CD14-positive monocyte (primary cell): ENCODE data around the gene MOB1A. TPM values are rescaled to one million over a fixed set of nuclear protein-coding genes. Genes with fewer than 3 reads are reported as not detected.

ENCODE experiments used
- DNase-seq, 3 donors: peaks; one replicate each; pipeline ENCODE4 v3.0.0-alpha.2; 2011 to 2022
- H2AFZ ChIP-seq: 2 replicates; pipeline ENCODE4 v1.6.0; 2012; ENCODE audit warnings: mild to moderate bottlenecking, low read depth, low read length, inconsistent platforms; ENCODE audit not compliant: insufficient read depth, poor library complexity, severe bottlenecking
- H3K27ac ChIP-seq, 2 donors: 1 replicate in 1 of 2; 2 replicates in 1 of 2; pipeline ENCODE4 v1.5.1; 2012 to 2013; ENCODE audit warnings: low read length in 2 of 2, control low read depth in 1 of 2, inconsistent platforms in 1 of 2, low read depth in 1 of 2, mild to moderate bottlenecking in 1 of 2
- H3K27me3 ChIP-seq, 2 donors: one replicate each; pipeline versions ENCODE4 v1.6.0 to v1.6.1; 2011 to 2013; ENCODE audit warnings: low read length in 2 of 2; ENCODE audit not compliant: control insufficient read depth in 2 of 2, insufficient read depth in 2 of 2
- H3K36me3 ChIP-seq, 2 donors: replicated peaks in 1 of 2; 1 replicate in 1 of 2; 2 replicates in 1 of 2; pipeline versions ENCODE4 v1.5.1 to v1.6.1; 2012 to 2013; ENCODE audit warnings: low read length in 2 of 2, control low read depth in 1 of 2, inconsistent platforms in 1 of 2, mild to moderate bottlenecking in 1 of 2; ENCODE audit not compliant: insufficient read depth in 2 of 2, control insufficient read depth in 1 of 2
- H3K4me1 ChIP-seq, 2 donors: 1 replicate in 1 of 2; 2 replicates in 1 of 2; pipeline versions ENCODE4 v1.5.1 to v1.6.1; 2012 to 2013; ENCODE audit warnings: low read length in 2 of 2, control low read depth in 1 of 2, inconsistent platforms in 1 of 2, mild to moderate bottlenecking in 1 of 2, moderate library complexity in 1 of 2; ENCODE audit not compliant: insufficient read depth in 2 of 2, control insufficient read depth in 1 of 2
- H3K4me2 ChIP-seq: replicated peaks from 2 replicates; pipeline ENCODE3; 2012; ENCODE audit warnings: low read length, moderate library complexity, mild to moderate bottlenecking; ENCODE audit not compliant: poor library complexity, severe bottlenecking; ENCODE audit errors: extremely low read depth
- H3K4me3 ChIP-seq, 3 experiments: fragments of 200-600 bp in 1 of 3; sonication (generic) in 1 of 3; replicated peaks in 1 of 3; 1 replicate in 2 of 3; 2 replicates in 1 of 3; pipeline ENCODE4 v1.5.1; 2011 to 2013; ENCODE audit warnings: low read length in 3 of 3, mild to moderate bottlenecking in 3 of 3, control low read depth in 2 of 3, low read depth in 2 of 3, inconsistent platforms in 1 of 3, moderate library complexity in 1 of 3
- H3K79me2 ChIP-seq: 2 replicates; pipeline ENCODE4 v1.6.0; 2012; ENCODE audit warnings: mild to moderate bottlenecking, control low read depth, inconsistent platforms, low read length, moderate library complexity; ENCODE audit not compliant: insufficient read depth
- H3K9ac ChIP-seq: 2 replicates; pipeline ENCODE4 v1.6.0; 2017; ENCODE audit warnings: low read length, mild to moderate bottlenecking; ENCODE audit not compliant: insufficient read depth, poor library complexity, severe bottlenecking
- H3K9me3 ChIP-seq, 2 donors: replicated peaks in 1 of 2; 1 replicate in 1 of 2; 2 replicates in 1 of 2; pipeline versions ENCODE4 v1.5.1 to v1.6.1; 2012 to 2013; ENCODE audit warnings: low read length in 2 of 2, control low read depth in 1 of 2; ENCODE audit not compliant: control insufficient read depth in 1 of 2, insufficient read depth in 1 of 2
- H4K20me1 ChIP-seq: 2 replicates; pipeline ENCODE4 v1.6.0; 2012; ENCODE audit warnings: mild to moderate bottlenecking, low read length, control low read depth, moderate library complexity; ENCODE audit not compliant: insufficient read depth
- H3K27ac Mint-ChIP-seq, 7 donors: one replicate each; pipeline ENCODE4 v1.8.0; 2020; ENCODE audit warnings: mild to moderate bottlenecking in 7 of 7, mixed read lengths in 7 of 7, moderate library complexity in 6 of 7, inconsistent platforms in 2 of 7
- H3K27me3 Mint-ChIP-seq, 3 donors: one replicate each; pipeline ENCODE4 v1.8.0; 2021 to 2022; ENCODE audit warnings: low read depth in 3 of 3, mild to moderate bottlenecking in 3 of 3, mixed read lengths in 3 of 3, moderate library complexity in 3 of 3, inconsistent platforms in 1 of 3
- H3K36me3 Mint-ChIP-seq, 2 donors: one replicate each; pipeline ENCODE4 v1.8.0; 2020; ENCODE audit warnings: mixed read lengths in 2 of 2, inconsistent platforms in 1 of 2, mild to moderate bottlenecking in 1 of 2
- H3K4me1 Mint-ChIP-seq: one replicate; pipeline ENCODE4 v1.8.0; 2020; ENCODE audit warnings: mild to moderate bottlenecking, mixed read lengths
- H3K4me3 Mint-ChIP-seq, 2 donors: one replicate each; pipeline ENCODE4 v1.8.0; 2020; ENCODE audit warnings: mild to moderate bottlenecking in 2 of 2, mixed read lengths in 2 of 2, moderate library complexity in 1 of 2
- H3K9me3 Mint-ChIP-seq, 7 donors: one replicate each; pipeline ENCODE4 v1.8.0; 2020 to 2022; ENCODE audit warnings: mixed read lengths in 7 of 7, mild to moderate bottlenecking in 6 of 7, moderate library complexity in 6 of 7, inconsistent platforms in 2 of 7
- WGBS: methylation state at CpG from one replicate; pipeline ENCODE4 v1.1.5; 2013; ENCODE audit warnings: missing lambda C conversion rate; ENCODE audit not compliant: insufficient coverage; 5-methylcytosine and 5-hydroxymethylcytosine counted together
- intact Hi-C, 2 donors: fragments of 100-400 bp; cut with micrococcal nuclease; formaldehyde crosslinking; loops; one replicate each; pipeline versions ENCODE4 v1.15.0 to v1.15.1; 2023
- polyA plus RNA-seq, 3 donors: library from polyadenylated mRNA; depleted of rRNA in 1 of 3; unstranded in 2 of 3; stranded (reverse) in 1 of 3; fragments of 300-500 nt in 2 of 3; fragments of >200 nt in 1 of 3; fragmentation: Illumina TruSeq in 2 of 3; gene quantifications; 1 replicate in 2 of 3; 2 replicates in 1 of 3; pipeline ENCODE4 v1.2.3, GENCODE V29; 2012 to 2021
- TF ChIP-seq, protein P1 (sequence below): fragments of 200-600 bp; IDR thresholded peaks from one replicate; pipeline ENCODE4 v1.8.0; 2022; ENCODE audit warnings: antibody characterized with exemption, mild to moderate bottlenecking

Gene MOB1A
- polyA plus RNA-seq, 3 donors: 55.0 to 367 (median 285) TPM

DNA sequence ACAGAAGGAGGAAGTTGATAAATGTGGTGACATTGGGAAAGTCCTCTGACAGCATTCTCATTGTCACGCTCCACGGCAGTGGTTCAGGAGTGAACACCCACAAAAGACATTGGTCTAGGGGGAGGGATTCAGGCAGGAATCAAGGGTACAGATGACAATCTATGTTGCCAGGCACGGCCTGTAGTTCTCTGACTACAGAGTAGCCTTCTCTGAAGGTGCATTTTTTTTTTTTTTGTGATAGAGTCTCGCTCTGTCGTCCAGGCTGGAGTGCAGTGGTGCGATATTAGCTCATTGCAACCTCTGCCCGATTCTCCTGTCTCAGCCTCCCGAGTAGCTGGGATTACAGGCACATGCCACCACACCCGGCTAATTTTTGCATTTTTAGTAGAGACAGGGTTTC lies 7.4 kb upstream of the MOB1A start:
- no peaks in the 10 kb centered on the region for H3K9me3 ChIP-seq
- DNase-seq: peak; percentile 97 to 99 (median 99)
- no peaks in the 10 kb centered on the region for H4K20me1 ChIP-seq
- peaks cover 12% of the 10 kb centered on the region for H3K79me2 ChIP-seq
- peaks cover 0 to 5% (median 0%) of the 10 kb centered on the region in 3 donors for H3K27me3 Mint-ChIP-seq
- H3K9ac ChIP-seq: peak overlapping the region; percentile 75
- TF ChIP-seq, protein P1, sequence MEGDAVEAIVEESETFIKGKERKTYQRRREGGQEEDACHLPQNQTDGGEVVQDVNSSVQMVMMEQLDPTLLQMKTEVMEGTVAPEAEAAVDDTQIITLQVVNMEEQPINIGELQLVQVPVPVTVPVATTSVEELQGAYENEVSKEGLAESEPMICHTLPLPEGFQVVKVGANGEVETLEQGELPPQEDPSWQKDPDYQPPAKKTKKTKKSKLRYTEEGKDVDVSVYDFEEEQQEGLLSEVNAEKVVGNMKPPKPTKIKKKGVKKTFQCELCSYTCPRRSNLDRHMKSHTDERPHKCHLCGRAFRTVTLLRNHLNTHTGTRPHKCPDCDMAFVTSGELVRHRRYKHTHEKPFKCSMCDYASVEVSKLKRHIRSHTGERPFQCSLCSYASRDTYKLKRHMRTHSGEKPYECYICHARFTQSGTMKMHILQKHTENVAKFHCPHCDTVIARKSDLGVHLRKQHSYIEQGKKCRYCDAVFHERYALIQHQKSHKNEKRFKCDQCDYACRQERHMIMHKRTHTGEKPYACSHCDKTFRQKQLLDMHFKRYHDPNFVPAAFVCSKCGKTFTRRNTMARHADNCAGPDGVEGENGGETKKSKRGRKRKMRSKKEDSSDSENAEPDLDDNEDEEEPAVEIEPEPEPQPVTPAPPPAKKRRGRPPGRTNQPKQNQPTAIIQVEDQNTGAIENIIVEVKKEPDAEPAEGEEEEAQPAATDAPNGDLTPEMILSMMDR: no peak
- H3K36me3 ChIP-seq: no peaks in the 10 kb centered on the region
- H3K27me3 ChIP-seq: no peaks in the 10 kb centered on the region
- H3K27ac ChIP-seq: peak overlapping the region; percentile 92 to 97
- peak overlapping the region; percentile 19 for H2AFZ ChIP-seq
- peaks cover 67 to 79% of the 10 kb centered on the region in 2 donors for H3K4me1 ChIP-seq
- H3K4me1 Mint-ChIP-seq: peaks cover 59% of the 10 kb centered on the region
- H3K4me3 Mint-ChIP-seq: peak overlapping the region; percentile 82 to 94
- WGBS: 0% methylated on average over 1 of the region's 9 CpGs
- peak overlapping the region; percentile 99 to 100 (median 100) for H3K27ac Mint-ChIP-seq
- H3K9me3 Mint-ChIP-seq: peaks cover 0 to 2% (median 0%) of the 10 kb centered on the region in 7 donors
- intact Hi-C loops: no loop called here
- no peaks in the 10 kb centered on the region for H3K36me3 Mint-ChIP-seq
- peak overlapping the region in 1 of 3 experiments; percentile 55 for H3K4me3 ChIP-seq
- H3K4me2 ChIP-seq: no peak overlapping the region

DNA sequence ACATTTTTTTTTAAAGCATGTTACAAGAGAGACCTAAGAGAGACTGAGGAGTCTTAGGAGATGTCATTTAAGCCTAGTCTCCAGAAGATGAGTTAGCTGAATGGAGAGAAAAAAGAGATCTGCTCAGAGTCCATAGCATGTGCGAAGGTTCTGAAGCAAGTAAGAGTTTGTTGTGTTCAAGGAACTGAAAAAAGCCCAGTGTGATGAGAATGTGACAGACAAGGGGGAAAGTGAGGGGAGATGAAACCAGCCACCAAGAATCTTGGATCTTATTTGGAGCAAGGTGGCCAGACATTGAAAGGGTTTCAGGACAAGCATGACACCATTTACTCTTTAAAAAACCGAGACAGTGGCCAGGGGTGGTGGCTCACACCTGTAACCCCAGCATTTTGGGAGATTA lies 5.2 kb upstream of the MOB1A start:
- H3K4me1 Mint-ChIP-seq: peaks cover 64% of the 10 kb centered on the region
- Histone ChIP-seq H3K79me2 (peaks cover 29% of the 10 kb centered on the region), H3K36me3 (no peaks in the 10 kb centered on the region), H3K27me3 (no peaks in the 10 kb centered on the region), H3K4me2 (no peak overlapping the region), H4K20me1 (no peaks in the 10 kb centered on the region), H3K9me3 (no peaks in the 10 kb centered on the region), H3K4me3 (no peak overlapping the region), H3K9ac (no peak overlapping the region), H2AFZ (peak overlapping the region; percentile 16), H3K27ac (peak overlapping the region in 1 of 2 donors; percentile 67), H3K4me1 (peaks cover 82 to 92% of the 10 kb centered on the region in 2 donors)
- TF ChIP-seq, protein P1: no peak
- H3K27me3 Mint-ChIP-seq: peaks cover 0 to 5% (median 0%) of the 10 kb centered on the region in 3 donors
- DNase-seq: no peak
- WGBS: 100% methylated on average over 2 of the region's 2 CpGs
- no peak overlapping the region for H3K4me3 Mint-ChIP-seq
- intact Hi-C loops: no loop called here
- no peaks in the 10 kb centered on the region for H3K36me3 Mint-ChIP-seq
- peak overlapping the region; percentile 22 to 100 (median 91) for H3K27ac Mint-ChIP-seq
- peaks cover 0 to 2% (median 0%) of the 10 kb centered on the region in 7 donors for H3K9me3 Mint-ChIP-seq
